Stimulated activated CD4-positive, alpha-beta T cell treated with anti-CD3 and anti-CD28 coated beads, Interleukin-12 subunit alpha, Interleukin-12 subunit beta, amount 100 ng/mL, for 24 hours (primary cell): Measurements from ENCODE around the gene NBEAL1.
"Not testable (repeated sequence)": the region's sequence is repeated elsewhere in the genome, so short reads cannot be mapped to it uniquely, and the experiment has no call there.

Experiments used
- DNase-seq, 2 experiments: peaks; one replicate each; pipeline ENCODE4 v3.0.0-alpha.2; 2020; ENCODE audit warnings: low read depth in 2 of 2

The NBEAL1 gene

DNA sequence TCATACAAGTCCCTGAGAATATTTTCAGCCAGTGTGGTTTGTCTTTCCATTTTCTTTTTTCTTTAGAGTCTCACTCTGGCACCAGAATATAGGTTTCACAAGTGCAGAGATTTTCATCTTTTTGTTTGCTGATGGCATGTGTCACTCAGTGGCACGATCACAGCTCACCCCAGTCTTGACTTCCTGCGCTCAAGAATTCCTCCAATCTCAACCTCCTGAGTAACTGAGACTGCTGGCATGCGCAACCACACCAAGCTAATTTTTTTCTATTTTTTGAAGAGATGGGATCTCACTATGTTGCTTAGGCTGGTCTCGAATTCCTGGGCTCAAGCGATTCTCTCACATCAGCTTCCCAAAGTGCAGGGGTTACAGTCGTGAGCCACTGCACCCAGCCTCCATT is 23.9 kb downstream of the NBEAL1 start:
- no peak for DNase-seq

DNA sequence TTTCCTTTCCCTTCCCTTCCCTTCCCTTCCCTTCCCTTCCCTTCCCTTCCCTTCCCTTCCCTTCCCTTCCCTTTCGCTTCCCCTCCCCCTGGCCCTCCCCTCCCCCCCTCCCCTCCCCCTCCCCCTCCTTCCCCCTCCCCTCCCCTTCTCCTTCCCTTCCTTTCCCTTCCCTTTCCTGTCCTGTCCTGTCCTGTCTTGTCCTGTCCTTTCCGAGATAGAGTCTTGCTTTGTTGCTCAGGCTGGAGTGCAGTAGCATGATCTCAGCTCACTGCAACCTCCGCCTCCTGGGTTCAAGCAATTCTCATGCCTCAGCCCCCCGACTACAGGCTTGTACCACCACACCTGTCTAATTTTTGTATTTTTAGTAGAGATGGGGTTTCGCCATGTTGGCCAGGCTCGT is 24.5 kb downstream of the NBEAL1 start:
- not testable (repeated sequence) for DNase-seq

GRCh38 chr2:203040966-203041521 is 26.4 kb downstream of the NBEAL1 start:
- no peak for DNase-seq

GRCh38 chr2:203042178-203042577 is 27.5 kb downstream of the NBEAL1 start:
- no peak for DNase-seq

- no peak for DNase-seq
Observed at GRCh38 chr2:203043226-203043625, 28.6 kb downstream of the NBEAL1 start.

DNA sequence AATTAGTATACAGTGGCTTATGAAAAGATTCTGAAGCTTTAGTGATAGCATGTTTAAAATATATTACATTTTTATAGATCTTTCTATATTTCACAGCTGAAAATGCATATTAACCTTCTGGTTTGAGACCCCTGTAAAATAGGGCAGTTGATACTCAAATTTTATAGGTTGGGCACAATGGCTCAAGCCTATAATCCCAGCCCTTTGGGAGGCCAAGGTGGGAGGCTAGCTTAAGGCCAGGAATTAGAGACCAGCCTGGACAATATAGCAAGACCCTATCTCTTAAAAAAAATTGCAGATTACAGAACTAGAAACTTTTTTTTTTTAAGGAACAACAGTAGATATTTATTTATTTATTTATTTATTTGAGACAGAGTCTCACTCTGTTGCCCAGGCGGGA is 31.2 kb downstream of the NBEAL1 start:
- DNase-seq: no peak

GRCh38 chr2:203052539-203052938 is 37.9 kb downstream of the NBEAL1 start:
- DNase-seq: no peak

DNA sequence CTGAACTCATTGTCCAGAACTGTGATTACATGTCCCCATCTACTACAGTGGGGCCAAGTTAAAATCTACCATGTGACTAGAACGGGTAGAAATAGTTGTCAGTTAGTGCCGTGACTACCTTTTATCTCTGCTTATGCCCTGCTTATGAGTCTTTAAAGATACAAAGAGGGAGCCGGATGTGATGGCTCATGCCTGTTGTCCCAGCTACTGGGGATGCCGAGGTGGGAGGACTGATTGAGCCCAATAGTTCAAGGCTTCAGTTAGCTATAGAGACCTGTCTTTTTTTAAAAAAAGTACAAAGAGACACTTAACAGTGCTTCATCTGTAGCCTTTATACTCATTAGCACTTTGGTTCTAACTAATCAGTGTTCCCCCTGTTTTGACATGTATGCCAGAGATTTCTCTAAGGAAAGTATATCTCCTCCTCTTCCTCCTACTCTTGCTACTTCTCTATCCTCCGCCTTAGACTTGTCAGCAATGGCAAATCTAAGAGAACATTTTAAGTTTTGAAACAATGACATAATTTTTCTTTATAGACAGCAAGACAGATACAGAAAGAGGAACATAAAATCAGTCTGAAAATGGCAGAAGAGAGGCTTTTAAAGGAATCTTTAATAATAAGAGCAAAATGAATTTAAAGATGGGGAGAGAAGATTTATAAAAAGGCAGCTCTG is 45.0 kb downstream of the NBEAL1 start:
- no peak for DNase-seq

DNA sequence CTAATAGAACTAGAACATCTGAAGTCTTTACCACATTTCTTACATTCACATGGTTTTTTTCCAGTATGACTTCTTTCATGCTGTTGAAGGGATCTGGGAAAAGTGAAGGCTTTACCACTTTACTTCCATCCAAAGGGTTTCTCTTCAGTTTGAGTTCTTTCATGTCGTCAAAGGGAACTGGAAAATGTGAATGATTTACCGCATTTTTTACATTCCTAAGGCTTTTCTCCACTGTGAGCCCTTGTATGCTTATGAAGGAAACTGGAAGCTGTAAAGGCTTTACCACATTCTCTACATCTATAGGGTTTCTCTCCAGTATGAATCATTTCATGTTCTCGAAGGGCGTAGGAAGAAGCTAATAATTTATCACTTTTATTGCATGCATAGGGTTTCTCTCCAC is 46.7 kb downstream of the NBEAL1 start:
- DNase-seq: no peak

GRCh38 chr2:203062126-203062525 is 47.5 kb downstream of the NBEAL1 start:
- no peak for DNase-seq

DNA sequence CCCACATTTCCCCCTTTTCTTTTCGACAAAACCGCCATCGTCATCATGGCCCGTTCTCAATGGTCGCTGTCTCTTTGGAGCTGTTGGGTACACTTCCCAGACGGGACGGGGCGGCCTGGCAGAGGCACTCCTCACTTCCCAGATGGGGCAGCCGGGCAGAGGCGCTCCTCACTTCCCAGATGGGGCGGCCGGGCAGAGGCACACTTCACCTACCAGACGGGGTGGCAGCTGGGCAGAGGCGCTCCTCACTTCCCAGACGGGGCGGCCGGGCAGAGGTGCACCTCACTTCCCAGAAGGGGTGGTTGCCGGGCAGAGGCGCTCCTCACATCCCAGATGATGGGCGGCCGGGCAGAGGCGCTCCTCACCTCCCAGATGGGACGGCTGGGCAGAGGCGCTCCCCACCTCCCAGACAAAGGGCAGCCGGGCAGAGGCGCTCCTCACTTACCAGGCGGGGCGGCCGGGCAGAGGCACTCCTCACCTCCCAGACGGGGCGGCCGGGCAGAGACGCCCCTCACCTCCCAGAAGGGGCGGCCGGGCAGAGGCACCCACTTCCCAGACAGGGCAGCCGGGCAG is 51.9 kb downstream of the NBEAL1 start:
- DNase-seq: not testable (repeated sequence)

DNA sequence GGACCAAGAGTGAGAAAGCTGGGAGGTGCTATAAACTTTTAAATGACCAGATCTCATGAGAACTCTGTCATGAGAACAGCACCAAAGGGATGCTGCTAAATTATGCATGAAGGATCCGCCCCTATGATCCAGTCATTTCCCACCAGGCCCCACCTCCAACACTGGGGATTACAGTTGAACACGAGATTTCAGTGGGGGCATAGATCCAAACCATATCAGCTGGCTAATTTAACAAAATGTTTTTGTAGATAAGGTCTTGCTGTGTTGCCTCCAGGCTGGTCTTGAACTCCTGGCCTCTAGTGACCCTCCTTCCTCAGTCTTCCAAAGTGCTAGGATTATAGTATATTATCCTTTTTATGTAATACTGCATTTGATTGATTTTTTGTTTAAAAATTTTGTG is 56.0 kb downstream of the NBEAL1 start:
- no peak for DNase-seq

- no peak for DNase-seq
Observed at GRCh38 chr2:203071148-203071547, 56.5 kb downstream of the NBEAL1 start.

DNA sequence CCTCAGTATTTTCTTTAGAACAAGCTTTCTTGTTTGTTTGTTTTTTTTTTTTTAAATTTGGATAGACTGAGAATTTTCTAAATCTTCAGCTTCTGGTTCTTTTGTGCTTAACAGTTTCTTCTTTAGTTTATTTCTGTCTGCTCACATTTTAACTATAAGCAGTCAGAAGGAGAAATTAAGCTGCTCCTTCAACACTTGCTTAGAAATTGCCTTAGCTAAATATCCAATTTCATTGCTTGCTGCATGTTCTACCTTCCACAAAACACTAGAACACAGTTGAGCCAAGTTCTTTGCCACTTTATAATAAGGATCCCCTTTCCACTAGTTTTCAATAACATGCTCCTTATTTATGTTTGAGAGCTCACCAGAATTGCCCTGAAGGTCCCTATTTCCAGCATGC is 57.7 kb downstream of the NBEAL1 start:
- no peak for DNase-seq

DNA sequence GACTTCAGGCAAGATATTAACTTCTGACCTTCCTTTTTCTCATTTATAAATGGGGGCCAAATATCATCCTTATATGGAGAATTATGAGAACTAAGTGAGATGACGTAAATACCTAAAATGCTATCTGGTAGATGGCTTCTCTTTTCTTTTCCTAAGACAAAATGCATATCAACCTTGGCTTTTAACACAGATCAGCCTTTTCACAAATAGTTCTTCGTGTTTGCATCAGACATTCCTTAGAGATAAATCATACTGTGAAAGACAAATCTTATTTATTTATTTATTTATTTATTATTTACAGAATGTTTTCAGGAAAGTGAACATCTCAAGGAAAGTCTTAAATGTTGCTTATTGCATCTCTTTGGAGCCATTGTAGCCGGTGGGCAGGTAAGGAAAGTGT is 62.8 kb downstream of the NBEAL1 start:
- DNase-seq: no peak

- no peak for DNase-seq
Observed at GRCh38 chr2:203080447-203081045, 65.9 kb downstream of the NBEAL1 start.

DNA sequence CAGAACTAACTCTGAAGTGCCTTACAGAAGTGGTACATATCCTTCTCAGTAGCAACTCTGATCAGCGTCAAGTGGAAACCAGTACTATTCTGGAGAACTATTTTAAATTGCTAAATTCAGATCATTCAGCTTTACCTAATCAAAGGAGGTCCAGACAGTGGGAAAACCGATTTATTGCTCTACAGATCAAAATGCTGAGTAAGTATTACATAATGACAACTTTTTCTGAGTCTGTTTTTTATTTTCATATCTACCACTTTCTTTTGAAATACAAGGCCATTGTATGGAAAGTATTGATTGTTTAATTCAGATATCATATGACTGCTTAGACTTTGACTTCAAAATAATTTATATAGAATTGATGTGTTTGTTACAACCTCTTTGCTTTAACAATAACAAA is 68.7 kb downstream of the NBEAL1 start:
- DNase-seq: no peak

- not testable (repeated sequence) for DNase-seq
Observed at GRCh38 chr2:203086381-203086780, 71.7 kb downstream of the NBEAL1 start.

- DNase-seq: not testable (repeated sequence)
Observed at GRCh38 chr2:203090721-203091120, 76.0 kb downstream of the NBEAL1 start.

DNA sequence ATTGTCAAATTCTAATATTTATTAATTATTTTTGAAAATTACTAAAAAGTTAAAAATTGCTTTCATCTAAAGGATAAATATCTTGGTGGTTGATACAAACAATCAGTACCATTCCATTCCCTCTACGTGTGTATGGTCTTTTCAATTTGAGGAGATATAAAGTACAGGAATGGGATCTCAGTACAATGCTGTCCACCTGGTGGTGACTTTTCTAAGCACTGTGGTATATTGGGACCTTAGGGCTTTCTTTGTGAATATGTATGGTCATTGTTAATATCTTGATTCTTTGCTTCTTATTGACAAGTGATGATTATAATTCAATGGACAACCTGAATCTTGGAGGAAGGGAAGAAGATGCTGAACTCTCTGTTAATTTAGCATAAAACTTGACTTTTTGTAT is 83.1 kb downstream of the NBEAL1 start:
- DNase-seq: no peak

- not testable (repeated sequence) for DNase-seq
Observed at GRCh38 chr2:203102357-203102756, 87.7 kb downstream of the NBEAL1 start.

- no peak for DNase-seq
Observed at GRCh38 chr2:203104273-203104672, 89.6 kb downstream of the NBEAL1 start.

GRCh38 chr2:203105996-203106395 is 91.3 kb downstream of the NBEAL1 start:
- DNase-seq: no peak
